GM21786 (cell line): Measurements from ENCODE around the gene RAB1B.
A peak's percentile ranks its signal among the peaks of the same experiment; 100 is the strongest.
"Not testable (repeated sequence)": the region's sequence is repeated elsewhere in the genome, so short reads cannot be mapped to it uniquely, and the experiment has no call there.

Experiments
- ATAC-seq: cut with Tn5 transposase; IDR thresholded peaks from one replicate; pipeline ENCODE4 v1.9.1; 2021; ENCODE audit not compliant: unreplicated experiment

Gene RAB1B

GRCh38 chr11:66294626-66295620 lies 26.5 kb downstream of the RAB1B start:
- ATAC-seq, result no peak

GRCh38 chr11:66297610-66298009 lies 29.2 kb downstream of the RAB1B start:
- ATAC-seq, result no peak

GRCh38 chr11:66299186-66299585 lies 30.7 kb downstream of the RAB1B start:
- no peak for ATAC-seq

- no peak for ATAC-seq
These were observed 34.2 kb downstream of the RAB1B start for GRCh38 chr11:66302656-66303055.

GRCh38 chr11:66309475-66309874 lies 41.0 kb downstream of the RAB1B start:
- no peak for ATAC-seq

- ATAC-seq, result no peak
These were observed 41.9 kb downstream of the RAB1B start for GRCh38 chr11:66310324-66310723.

- ATAC-seq, result not testable (repeated sequence)
These were observed 42.5 kb downstream of the RAB1B start for GRCh38 chr11:66310803-66311440.

GRCh38 chr11:66311470-66311964 lies 43.1 kb downstream of the RAB1B start:
- no peak for ATAC-seq

GRCh38 chr11:66311965-66312548 lies 43.6 kb downstream of the RAB1B start:
- peak; percentile 76 for ATAC-seq

GRCh38 chr11:66312549-66313320 lies 44.3 kb downstream of the RAB1B start:
- peak; percentile 70 for ATAC-seq

GRCh38 chr11:66313321-66314185 lies 45.1 kb downstream of the RAB1B start:
- ATAC-seq, result no peak

- no peak for ATAC-seq
These were observed 45.7 kb downstream of the RAB1B start for GRCh38 chr11:66314186-66314501.

- ATAC-seq, result no peak
These were observed 46.4 kb downstream of the RAB1B start for GRCh38 chr11:66314561-66315497.

GRCh38 chr11:66315498-66315885 lies 47.1 kb downstream of the RAB1B start:
- no peak for ATAC-seq

GRCh38 chr11:66315921-66316811 lies 47.7 kb downstream of the RAB1B start:
- no peak for ATAC-seq

GRCh38 chr11:66316849-66317251 lies 48.4 kb downstream of the RAB1B start, which contains the start of gene CD248:
Gene CD248, minus strand, starts transcription at chr11:66317044. Its CDS starts 17 bp downstream, at chr11:66317027.
- ATAC-seq, result no peak

- ATAC-seq, result no peak
These were observed 48.9 kb downstream of the RAB1B start for GRCh38 chr11:66317322-66317722.
